Activated T-cell treated with anti-CD3 and anti-CD28 coated beads for 48 hours (primary cell): Measurements from ENCODE around the gene UNK.

Experiments used
- DNase-seq: peaks from one replicate; pipeline ENCODE4 v3.0.0-alpha.2; 2020; ENCODE audit warnings: low read depth

The UNK gene

DNA sequence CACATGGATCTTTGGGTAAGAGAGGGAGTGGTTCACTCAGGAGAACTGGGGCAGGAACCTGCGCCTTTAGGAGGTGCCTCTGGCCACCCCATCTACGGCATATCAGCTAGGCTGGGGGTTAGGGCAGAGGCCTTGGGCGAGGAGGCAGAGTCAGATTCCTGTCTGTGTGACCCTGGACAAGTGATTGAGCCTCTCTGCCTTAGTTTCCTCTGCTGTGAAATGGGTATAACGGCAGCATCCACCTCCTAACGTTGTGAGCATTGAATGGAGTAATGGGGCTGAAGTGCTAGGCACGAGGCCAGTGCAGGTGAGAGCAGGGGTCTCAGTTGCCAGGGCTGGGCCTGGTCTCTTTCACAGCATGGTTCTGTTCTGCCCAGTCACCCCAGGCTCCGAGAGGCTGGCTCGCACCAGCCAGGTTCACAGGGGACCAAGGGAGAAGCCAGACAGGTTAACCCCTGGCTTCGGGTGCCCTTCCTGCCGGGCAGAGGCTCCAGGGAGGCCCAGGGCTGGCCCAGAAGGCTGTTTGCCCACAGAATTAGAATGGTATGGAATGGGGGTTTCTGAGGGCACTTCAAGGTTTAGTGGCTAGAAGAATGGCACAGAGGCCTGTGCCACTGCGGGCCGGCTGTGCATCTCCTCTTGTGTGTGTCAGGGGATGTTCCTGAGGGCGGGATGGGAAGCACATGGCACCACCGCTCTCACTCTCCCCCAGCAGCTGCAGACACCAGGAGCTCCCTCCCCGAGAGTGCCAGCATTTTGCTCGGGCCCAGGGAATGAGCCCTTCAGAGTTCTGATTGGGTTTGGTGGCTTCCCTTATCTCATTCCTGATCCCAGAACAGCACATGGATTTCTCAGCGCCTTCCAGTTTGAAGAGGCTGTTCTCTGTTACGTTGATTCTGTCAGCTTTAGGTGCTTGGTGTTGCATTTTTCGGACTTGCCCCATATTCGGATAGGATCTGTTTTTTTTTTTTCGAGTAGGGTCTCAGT lies 35.8 kb downstream of the UNK start:
- DNase-seq: no peak

DNA sequence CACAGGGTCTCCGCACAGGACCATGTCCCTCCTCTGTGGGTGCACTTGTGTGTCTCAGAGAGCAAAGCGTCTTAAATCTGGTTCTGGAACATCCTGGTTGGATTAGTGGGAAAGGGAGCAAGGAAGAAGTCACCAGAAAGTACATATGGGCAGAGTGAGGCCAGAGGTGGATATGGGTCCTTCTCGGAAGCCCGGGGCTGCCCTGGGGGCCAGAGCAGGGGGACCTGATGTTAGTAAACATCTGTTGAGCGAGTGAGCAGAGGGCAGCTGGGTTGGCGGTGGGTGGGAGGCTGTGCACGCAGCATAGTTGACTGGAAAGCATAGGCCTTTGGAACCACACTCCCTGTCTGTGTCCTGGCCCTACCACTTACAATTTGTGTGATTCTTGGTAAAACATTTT lies 36.9 kb downstream of the UNK start:
- DNase-seq: no peak

DNA sequence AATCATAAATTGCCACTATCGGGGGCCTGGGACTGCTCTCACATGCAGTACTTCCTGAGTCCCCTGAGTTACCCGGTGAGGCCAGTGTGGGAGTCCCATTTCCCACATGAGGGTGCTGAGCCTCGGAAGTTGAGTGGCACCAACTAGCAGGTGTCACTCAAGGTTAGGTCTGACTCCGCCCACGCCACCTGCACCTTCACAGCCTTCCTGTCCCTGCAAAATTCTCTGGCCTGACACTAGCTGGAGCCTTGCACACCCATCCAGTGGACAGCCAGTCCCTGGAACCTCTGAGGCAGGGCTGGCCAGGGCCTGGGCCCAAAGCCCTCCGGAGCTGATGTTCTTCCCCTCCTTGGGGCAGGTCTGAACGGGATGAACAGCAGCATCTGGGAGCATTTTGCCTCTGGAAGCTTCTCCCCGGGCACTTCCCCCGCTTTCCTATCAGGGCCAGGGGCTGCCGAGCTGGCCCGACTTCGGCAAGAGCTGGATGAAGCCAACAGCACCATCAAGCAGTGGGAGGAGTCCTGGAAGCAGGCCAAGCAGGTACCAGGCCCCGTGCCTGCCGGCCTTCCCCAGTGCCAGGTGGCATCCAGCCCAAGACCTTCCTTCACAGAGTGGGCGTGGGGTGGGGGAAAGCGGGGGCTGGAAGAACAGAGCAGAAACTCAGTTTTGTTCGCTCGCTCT lies 37.7 kb downstream of the UNK start:
- DNase-seq: no peak

DNA sequence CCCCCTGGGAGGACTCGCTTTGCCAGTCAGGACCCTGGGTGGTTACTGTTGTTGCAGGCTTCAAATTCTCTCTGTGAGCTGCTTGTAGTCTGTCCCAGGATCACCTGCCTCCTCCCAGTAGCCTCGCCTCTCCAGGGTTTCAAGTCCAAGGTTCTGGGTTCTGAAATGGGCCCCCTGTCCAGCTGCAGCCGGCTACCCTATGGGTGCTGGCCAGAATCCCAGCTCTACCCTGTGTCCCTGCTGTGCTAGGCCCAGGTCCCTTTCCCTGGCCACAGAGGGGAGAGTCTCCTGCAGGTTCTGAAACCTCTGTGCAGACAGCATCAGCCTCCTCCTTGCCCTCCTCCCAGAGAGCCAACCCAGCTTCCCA lies 38.2 kb downstream of the UNK start:
- no peak for DNase-seq

DNA sequence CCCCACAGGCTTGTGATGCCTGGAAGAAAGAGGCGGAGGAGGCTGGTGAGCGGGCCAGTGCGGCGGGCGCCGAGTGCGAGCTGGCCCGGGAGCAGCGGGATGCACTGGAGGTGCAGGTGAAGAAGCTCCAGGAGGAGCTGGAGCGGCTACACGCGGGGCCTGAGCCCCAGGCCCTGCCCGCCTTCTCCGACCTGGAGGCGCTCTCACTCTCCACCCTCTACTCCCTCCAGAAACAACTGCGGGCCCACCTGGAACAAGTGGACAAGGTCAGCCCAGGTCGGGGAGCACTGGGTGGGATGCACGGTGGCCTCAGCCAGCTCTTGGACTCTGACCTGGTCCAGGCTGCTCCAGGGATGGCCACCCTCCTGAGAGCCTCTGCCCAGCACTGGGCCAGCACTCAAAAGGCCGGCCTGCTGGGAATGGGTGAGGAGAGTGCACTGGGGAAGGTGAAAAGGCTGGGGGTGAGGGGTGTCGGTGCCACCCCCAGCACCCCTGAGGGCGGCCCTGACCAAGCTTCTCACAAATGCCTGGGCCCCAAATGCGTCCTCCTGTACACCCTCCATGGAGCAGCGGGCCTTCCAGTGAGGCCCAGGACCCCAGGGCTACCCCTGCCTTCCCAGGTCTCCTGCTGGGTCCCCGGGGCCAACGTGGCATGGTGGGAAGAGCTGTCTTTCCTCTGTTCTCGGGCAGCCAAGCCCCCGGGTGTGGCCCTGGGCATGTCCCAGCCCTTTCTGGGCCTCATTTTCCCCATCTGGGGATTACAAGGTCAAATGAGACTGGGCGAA lies 38.8 kb downstream of the UNK start:
- DNase-seq: no peak

DNA sequence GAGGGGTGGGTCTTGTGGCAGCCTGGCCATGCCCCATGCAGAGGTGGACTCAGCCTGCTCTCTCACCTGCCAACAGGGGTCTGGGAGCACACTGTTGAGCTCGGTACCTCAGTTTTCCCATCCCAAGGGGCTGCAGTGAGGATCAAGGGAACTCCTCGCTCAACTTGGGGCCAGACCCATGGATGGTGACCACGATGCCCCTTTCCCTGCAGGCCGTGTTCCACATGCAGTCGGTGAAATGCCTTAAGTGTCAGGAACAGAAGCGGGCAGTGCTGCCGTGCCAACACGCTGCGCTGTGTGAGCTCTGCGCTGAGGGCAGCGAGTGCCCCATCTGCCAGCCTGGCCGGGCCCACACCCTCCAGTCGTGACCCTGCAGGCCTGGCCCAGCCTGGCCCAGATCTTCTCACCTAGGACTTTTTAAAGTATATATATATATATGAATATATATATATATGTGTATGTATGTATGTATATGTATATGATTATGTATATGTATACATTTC lies 39.5 kb downstream of the UNK start:
- no peak for DNase-seq

DNA sequence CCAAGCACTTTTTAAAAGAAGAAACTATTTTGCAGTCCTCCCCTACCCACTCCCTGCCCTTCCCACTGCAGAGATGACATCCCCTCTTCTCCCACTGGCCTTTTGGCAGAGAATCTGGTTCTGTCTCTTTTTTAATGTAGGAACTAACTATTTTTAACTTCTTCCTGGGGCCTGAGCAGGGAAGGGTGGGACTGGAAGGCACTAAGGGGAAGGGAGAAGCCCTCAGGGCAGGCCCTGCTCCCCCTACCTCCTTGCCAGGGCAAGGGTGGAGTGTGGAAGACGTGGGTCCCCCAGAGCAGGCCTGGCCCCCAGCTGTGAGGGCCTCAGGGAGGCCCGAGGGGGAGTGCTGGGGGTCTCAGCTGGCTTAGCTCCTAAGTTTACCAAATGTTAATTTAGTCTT lies 40.1 kb downstream of the UNK start:
- no peak for DNase-seq

DNA sequence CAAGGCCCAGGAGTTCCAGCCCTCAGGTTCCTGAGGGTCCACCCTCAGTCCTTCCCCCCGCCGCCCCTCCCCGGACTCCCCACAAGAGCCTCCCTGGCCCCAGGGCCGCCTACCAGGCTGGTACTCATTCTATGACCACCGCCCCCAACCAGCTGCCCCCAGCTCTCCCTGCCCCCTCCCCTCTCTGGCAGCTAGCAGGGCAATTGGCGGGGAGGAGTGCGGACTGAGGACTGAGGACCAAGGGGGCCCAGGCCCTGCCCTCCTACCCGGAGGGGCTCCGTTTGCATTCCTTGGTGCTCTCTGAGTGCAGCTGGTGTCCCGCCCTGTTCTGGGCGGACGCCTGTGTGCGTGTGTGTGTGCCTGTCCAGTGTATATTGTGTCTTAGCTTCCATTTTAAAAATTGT lies 40.5 kb downstream of the UNK start:
- DNase-seq: no peak

DNA sequence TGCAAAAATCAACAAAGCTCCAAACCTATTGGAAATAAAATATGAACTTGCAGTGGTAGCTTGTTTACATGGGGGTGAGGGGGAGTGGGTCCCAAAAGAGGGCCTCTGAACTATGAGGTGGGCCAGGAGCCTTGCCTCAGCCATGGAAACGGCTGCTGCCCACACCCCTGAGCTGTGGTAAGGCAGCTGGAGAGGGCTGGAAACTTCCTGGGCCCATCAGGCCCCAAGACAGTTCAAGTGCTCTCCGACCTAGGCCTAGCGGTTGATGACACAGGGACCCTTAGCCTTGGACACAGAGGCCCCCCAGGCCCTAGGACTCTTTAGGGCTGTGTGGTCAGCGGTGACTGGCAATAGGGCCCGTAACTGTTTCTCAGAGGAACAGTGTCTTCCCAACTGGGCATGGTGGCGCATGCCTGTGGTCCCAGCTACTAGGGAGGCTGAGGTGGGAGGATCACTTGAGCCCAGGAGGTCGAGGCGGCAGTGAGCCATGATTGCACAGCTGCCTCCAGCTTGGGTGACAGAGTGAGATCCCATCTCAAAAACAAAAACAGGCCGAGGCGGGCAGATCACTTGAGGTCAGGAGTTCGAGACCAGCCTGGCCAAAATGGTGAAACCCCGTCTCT lies 41.3 kb downstream of the UNK start:
- DNase-seq: no peak

DNA sequence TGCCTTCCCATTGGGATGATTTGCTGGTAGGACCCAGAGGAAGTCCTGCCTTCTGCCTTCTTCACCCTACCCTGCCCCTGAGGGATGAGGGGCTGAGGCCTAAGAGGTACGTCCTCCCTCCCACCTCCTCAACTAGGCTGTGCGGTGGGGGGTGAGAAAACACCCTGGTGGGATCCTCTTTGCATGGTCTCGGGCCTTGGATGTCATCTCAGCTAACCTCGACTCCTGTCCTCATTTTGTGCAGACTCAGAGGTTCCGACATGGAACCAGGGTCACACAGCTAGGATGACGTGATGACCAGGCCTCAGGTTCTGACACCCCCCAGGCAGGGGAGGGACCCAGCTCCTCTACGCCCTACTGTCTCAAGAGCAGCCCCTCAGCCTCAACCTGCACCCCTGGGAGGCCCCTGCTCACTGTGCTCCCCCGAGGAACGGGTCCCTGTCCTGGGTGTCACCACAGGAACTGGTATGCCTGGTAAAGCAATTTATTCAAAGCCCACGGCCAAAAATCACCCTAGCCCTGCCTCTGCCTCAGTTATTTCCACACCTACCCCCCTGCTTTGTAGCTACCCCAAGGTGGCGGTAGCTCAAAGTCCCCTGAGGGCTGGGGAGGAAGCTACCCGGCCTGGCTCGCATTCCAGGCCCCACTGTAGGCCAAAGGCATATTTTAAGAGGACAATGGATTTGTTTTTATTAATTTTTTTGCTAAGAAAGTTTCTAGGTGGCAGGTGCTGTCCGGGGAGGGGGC lies 42.1 kb downstream of the UNK start:
- DNase-seq: no peak

DNA sequence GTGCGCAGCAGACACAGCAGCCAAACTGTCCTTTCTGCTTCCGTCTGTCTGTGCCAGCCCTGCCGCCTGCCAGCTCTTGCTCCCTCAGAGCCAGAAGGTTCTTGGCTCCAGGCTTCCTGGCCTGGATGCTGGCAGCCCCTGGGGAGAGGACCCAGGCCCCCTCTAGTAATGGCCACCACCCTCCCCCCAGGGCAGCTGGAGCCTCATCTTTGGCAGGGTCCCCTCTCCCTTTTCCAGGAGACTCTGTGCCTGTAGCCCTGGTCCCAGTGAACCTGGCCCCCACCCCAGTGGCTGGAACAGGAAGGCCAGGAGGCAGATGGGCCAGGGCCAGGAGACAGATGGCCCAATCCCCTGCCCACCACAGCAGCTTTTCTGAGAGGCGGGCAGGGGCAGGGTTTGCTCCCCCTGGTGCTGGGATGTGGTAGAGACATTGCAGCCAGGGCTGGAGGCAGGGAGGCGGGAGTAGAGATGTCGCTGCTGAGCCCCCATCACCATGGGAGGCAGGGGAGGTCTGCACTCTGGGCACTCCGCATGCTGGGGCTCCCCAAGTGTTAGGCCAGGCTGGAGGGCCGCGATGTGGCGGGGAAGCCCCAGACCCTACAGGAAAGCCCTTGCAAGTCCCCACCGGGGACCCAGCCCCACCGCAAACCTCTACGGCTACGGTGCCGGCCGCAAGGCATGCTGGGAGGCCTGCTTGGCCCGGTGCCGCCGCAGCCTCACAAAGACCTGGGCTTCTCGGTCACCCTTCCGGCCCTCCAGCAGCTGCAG lies 42.9 kb downstream of the UNK start:
- peak; percentile 65 for DNase-seq

DNA sequence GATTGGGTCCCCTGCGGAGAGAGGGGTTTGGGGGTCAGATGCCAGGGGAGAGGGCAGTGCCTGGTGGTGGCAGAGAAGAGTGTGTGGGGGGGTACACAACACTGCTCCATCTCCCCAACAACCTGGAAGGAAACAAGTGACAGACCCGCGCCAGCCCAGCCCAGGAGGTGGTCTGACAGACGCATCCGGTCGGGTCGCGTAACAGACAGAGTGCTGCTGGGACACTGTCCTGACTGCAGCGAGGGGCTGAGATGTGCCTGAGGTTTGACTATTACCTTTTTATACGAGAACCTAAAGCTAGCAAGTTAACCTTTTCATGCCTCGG lies 43.4 kb downstream of the UNK start:
- DNase-seq: no peak

DNA sequence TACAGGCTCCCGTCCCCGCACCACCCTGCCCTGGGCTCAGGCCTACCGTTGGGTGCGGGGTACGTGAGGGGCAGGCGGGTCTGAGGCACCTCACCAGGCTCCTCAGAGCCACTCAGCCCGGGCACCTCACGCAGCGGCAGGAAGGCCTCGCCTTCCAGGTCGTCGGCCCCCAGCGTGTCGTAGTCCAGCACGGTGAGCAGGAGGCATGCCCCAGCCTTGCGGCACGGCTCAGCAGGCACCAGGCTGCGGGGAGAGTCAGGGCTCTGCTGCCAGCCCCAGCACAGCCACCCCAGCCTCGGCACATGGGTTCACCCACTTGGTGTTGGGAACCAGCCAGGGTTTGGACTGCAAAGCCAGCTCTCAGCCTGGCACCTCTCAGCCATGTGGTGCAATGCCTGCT lies 44.1 kb downstream of the UNK start:
- no peak for DNase-seq

DNA sequence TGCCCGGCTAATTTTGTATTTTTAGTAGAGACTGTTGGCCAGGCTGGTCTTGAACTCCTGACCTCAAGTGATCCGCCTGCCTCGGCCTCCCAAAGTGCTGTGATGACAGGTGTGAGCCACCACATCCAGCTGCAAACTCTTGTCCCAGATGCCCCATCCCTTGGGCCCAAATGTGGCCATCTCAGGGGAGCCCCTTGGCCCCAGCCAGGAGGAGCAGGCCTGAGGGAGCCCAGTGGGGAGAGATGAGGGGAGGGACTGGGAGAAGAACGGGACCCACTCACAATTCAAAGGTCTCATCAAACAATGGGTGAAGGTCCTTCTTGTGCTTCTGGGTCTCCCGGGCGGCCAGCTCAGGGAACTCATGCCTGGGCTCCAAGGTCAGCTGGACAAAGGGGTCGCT lies 45.1 kb downstream of the UNK start:
- DNase-seq: no peak

DNA sequence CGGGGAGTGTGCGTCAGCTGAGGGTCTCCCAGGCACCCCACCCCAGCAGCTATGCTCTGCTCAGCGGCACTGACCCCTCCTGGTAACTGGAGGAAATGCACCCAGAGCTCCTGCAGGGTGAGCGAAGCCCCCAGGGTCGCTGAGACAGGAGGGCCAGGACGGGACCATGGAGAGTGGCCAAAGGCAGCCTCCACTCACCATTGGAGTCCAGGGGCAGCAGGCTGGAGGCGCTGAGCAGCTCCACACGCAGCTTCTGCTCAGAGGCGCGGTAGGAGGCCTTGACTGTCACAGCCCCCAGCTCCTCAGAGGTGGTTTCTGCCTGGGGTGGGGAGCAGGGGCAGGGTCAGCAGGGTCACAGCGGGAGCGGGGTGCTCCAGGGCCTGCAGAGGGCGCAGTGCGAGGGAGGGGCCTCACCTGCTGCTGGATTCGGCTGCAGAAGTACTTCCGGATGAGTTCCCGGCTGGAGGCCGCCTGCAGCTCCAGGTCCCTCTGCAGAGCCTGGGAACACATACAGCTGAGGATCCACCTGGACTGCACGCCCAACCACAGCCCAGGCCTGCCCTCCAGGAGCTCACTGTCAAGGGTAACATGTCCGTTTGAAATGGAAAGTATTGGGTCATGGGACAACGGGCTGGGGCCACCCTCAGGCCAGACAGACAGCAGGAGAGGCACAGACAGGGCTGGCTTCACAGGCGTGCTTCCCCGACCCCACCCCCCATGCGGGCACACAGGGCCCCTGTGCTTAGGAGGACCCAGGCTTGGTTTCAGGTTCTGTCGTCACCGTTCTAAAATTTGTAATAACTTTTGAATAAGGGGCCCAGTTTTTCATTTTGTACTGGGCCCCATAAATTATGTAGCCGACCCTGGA lies 45.8 kb downstream of the UNK start:
- peak; percentile 25 for DNase-seq

DNA sequence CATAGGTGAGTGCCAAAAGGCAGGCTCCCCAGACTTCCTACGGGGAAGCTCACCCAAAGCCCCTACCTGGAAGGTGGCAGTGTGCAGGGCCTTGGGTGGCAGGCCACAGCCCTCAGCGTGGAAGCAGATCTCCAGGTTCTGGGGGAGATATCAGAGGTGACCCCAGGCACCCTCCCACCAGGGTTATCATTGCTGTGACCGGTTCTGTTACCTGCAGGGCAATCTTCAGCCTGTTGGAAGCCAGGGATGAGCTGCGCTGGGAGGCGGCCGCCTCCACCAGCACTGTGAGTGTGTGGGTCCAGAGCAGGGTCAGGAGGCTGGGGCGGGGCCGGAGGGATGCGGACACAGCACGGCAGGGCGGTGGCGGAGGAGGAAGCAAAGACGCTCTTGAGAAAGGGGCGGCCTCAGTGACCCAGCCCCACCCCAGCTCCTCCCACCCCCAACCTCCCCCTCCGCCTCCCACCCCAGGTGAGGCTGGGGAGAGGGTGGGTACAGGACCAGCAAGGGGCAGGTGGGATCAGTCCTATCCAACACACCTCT lies 46.5 kb downstream of the UNK start:
- no peak for DNase-seq

DNA sequence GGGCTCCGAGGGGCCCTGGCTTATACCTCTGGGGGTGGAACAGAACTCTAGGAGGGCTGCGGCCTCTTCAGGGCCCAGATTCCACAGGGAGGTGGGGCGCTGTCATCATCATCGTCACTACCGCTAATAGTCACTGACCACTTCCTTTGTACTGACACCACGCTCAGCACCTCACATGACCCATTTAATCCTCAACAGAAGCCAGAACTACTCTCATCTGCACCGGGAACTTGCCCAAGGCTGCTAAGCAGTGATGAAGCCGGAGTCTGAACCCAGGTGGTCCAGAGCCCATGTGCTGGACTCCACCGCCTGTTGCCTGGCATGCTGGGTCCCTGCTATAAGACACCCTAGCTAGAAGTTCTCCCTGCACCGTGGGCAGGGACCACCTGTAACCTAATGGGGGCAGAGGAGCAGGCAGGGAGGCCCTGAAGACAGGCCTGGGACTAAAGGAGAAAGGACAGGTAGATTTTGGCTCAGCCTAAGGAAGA lies 47.6 kb downstream of the UNK start:
- DNase-seq: peak; percentile 29

DNA sequence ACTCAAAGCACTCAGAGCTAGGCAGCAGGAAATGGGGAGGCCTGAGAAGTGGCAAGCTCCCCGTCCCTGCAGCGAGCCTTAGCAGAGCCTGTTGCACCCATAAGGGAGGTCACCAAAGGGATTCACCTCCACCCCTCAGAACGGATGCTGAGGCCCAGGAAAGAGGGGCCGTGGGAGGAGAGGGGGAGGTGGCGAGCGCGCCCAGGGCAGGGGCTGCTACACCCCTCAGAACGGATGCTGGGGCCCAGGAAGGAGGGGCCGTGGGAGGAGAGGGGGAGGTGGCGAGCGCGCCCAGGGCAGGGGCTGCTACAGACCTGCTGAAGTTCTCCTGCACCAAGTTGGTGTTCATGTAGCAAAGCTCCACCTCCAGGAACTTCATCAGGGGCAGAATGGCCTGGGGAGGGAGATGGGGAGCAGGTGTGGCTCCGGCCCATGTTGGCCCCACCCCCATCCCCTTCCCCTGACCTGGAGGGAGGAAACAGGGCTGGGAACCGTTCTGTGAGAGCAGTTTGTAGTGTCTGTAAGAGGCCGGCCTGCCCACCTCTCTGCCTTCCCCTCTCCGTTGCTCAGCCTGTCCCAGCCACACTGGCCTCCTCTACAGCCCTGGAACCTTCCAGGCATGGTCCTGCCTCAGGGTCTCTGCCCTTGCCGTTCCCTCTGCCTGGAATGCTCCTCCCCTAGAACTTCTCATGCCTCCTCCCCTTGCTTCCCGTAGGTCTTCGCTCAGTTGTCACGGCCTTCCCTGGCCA lies 48.2 kb downstream of the UNK start:
- no peak for DNase-seq
